GM23338 (cell line): ENCODE data around the gene ZZZ3. TPM values are rescaled to one million over a fixed set of nuclear protein-coding genes. Genes with fewer than 3 reads are reported as not detected.

Source experiments
- ATAC-seq: fragments of 200-7000 bp; cut with Tn5 transposase; 3 replicates; pipeline ENCODE4 v1.9.1; 2020
- DNase-seq: peaks from one replicate; pipeline ENCODE4 v3.0.0-alpha.2; 2015; ENCODE audit warnings: low spot score
- H2AFZ ChIP-seq: fragments of 200-600 bp; sonication (generic); 2 replicates; pipeline ENCODE4 v1.8.0; 2016; ENCODE audit warnings: antibody characterized with exemption, mild to moderate bottlenecking, moderate library complexity
- H3F3A ChIP-seq: fragments of 200-600 bp; sonication (generic); replicated peaks from 2 replicates; pipeline ENCODE4 v1.8.0; 2017; ENCODE audit warnings: antibody characterized with exemption, mixed run types, low read depth
- H3K27ac ChIP-seq: fragments of 200-600 bp; sonication (generic); 2 replicates; pipeline ENCODE4 v1.6.1; 2016; ENCODE audit warnings: low read depth
- H3K27me3 ChIP-seq: fragments of 200-600 bp; sonication (generic); 2 replicates; pipeline ENCODE4 v1.8.0; 2016; ENCODE audit warnings: mild to moderate bottlenecking, mixed run types, moderate library complexity; ENCODE audit not compliant: insufficient read depth
- H3K36me3 ChIP-seq: fragments of 200-600 bp; sonication (generic); 2 replicates; pipeline ENCODE4 v1.8.0; 2016; ENCODE audit warnings: mild to moderate bottlenecking; ENCODE audit not compliant: insufficient read depth
- H3K4me1 ChIP-seq: fragments of 200-600 bp; sonication (generic); 2 replicates; pipeline ENCODE4 v1.8.0; 2016; ENCODE audit warnings: mild to moderate bottlenecking, moderate library complexity; ENCODE audit not compliant: insufficient read depth
- H3K4me2 ChIP-seq: fragments of 200-600 bp; sonication (generic); 2 replicates; pipeline ENCODE4 v1.7.1; 2017; ENCODE audit warnings: mixed run types
- H3K4me3 ChIP-seq: fragments of 200-600 bp; sonication (generic); 2 replicates; pipeline ENCODE4 v1.6.1; 2016; ENCODE audit warnings: mixed run types
- H3K79me2 ChIP-seq: fragments of 200-600 bp; sonication (generic); replicated peaks from 2 replicates; pipeline ENCODE4 v1.8.0; 2017; ENCODE audit warnings: mild to moderate bottlenecking; ENCODE audit not compliant: insufficient read depth
- H3K9me2 ChIP-seq: fragments of 200-600 bp; sonication (generic); 2 replicates; pipeline ENCODE4 v1.8.0; 2017; ENCODE audit not compliant: insufficient read depth
- H4K20me1 ChIP-seq: fragments of 200-600 bp; sonication (generic); replicated peaks from 2 replicates; pipeline ENCODE4 v1.8.0; 2017; ENCODE audit warnings: mild to moderate bottlenecking; ENCODE audit not compliant: insufficient read depth
- H3K27ac Mint-ChIP-seq: 2 replicates; pipeline ENCODE4 v1.8.0; 2020; ENCODE audit warnings: inconsistent platforms, mild to moderate bottlenecking, moderate library complexity, mixed read lengths
- H3K27me3 Mint-ChIP-seq: 3 replicates; pipeline ENCODE4 v1.8.0; 2022; ENCODE audit warnings: low read depth, mild to moderate bottlenecking, moderate library complexity, mixed read lengths, inconsistent platforms; ENCODE audit not compliant: insufficient read depth, poor library complexity
- H3K36me3 Mint-ChIP-seq: 3 replicates; pipeline ENCODE4 v1.8.0; 2021; ENCODE audit warnings: low read depth, mild to moderate bottlenecking, inconsistent platforms, moderate library complexity, mixed read lengths
- H3K4me1 Mint-ChIP-seq: 3 replicates; pipeline ENCODE4 v1.8.0; 2020; ENCODE audit warnings: mild to moderate bottlenecking, inconsistent platforms, mixed read lengths
- H3K4me3 Mint-ChIP-seq: 3 replicates; pipeline ENCODE4 v1.8.0; 2021; ENCODE audit warnings: moderate library complexity, mild to moderate bottlenecking, inconsistent platforms, mixed read lengths
- H3K9me3 Mint-ChIP-seq: 3 replicates; pipeline ENCODE4 v1.8.0; 2020; ENCODE audit warnings: moderate library complexity, mild to moderate bottlenecking, inconsistent platforms, mixed read lengths
- CREB1 ChIP-seq: fragments of 250-450 bp; sonication (Bioruptor Pico); IDR thresholded peaks from 2 replicates; pipeline ENCODE4 v1.5.0; 2020; ENCODE audit warnings: low read depth, mild to moderate bottlenecking, moderate library complexity
- EZH2 ChIP-seq: fragments of 200-600 bp; sonication (generic); IDR thresholded peaks from one replicate; pipeline ENCODE4 v1.8.0; 2017; ENCODE audit warnings: antibody characterized with exemption, mild to moderate bottlenecking, low read depth; ENCODE audit not compliant: unreplicated experiment
- EZH2phosphoT487 ChIP-seq: fragments of 200-600 bp; sonication (generic); IDR thresholded peaks from one replicate; pipeline ENCODE4 v1.8.1; 2018; ENCODE audit warnings: antibody characterized with exemption; ENCODE audit not compliant: unreplicated experiment
- JUNB ChIP-seq: IDR thresholded peaks from one replicate; pipeline ENCODE4 v1.6.1; 2016; ENCODE audit warnings: antibody characterized with exemption; ENCODE audit not compliant: unreplicated experiment
- NANOG ChIP-seq: IDR thresholded peaks from 2 replicates; pipeline ENCODE4 v1.6.1; 2016; ENCODE audit warnings: antibody characterized with exemption, borderline replicate concordance
- POLR2AphosphoS5 ChIP-seq: IDR thresholded peaks from 2 replicates; pipeline ENCODE4 v1.6.1; 2016; ENCODE audit warnings: antibody characterized with exemption, low read depth
- STAT1 ChIP-seq: IDR thresholded peaks from one replicate; pipeline ENCODE4 v1.6.1; 2016; ENCODE audit warnings: antibody characterized with exemption; ENCODE audit not compliant: unreplicated experiment
- ZNF114 ChIP-seq: fragments of 250-450 bp; sonication (Bioruptor Pico); IDR thresholded peaks from 2 replicates; pipeline ENCODE4 v1.5.0; 2020; ENCODE audit warnings: mild to moderate bottlenecking, moderate library complexity
- ZNF331 ChIP-seq: fragments of 250-450 bp; sonication (Bioruptor Pico); IDR thresholded peaks from 2 replicates; pipeline ENCODE4 v1.5.0; 2020; ENCODE audit warnings: low read depth, mild to moderate bottlenecking, moderate library complexity
- polyA plus RNA-seq: library from polyadenylated mRNA; unstranded; fragments of >200 nt; fragmentation: Nextera tagmentation; extraction: Ambion mirVana; gene quantifications from 2 replicates; pipeline ENCODE4 v1.2.1, GENCODE V29; 2016
- total RNA-seq: library from RNA; depleted of rRNA; stranded (reverse); fragments of >200 nt; shearing (Covaris generic); gene quantifications from 2 replicates; pipeline ENCODE4 v1.2.3, GENCODE V29; 2014
- TF ChIP-seq, protein P1 (sequence below): fragments of 250-450 bp; sonication (Bioruptor Pico); IDR thresholded peaks from 2 replicates; pipeline ENCODE4 v1.5.0; 2020; ENCODE audit warnings: mild to moderate bottlenecking, moderate library complexity
- TF ChIP-seq, protein P2 (sequence below): IDR thresholded peaks from 2 replicates; pipeline ENCODE4 v1.6.1; 2016; ENCODE audit warnings: antibody characterized with exemption
- TF ChIP-seq, protein P3 (sequence below), 2 experiments: fragments of 200-600 bp in 1 of 2; sonication (generic) in 1 of 2; conservative IDR thresholded peaks; 2 replicates each; pipeline versions ENCODE4 v1.5.1 to v1.6.1; 2016 to 2017; ENCODE audit warnings: antibody characterized with exemption in 2 of 2, low read depth in 2 of 2, mild to moderate bottlenecking in 2 of 2, moderate library complexity in 1 of 2
- TF ChIP-seq, protein P4 (sequence below): IDR thresholded peaks from one replicate; pipeline ENCODE4 v1.6.1; 2018; ENCODE audit warnings: antibody characterized with exemption; ENCODE audit not compliant: unreplicated experiment

The ZZZ3 gene
- total and polyA plus RNA-seq, 2 experiments from 2014 or later: 33.4 to 107 TPM

DNA sequence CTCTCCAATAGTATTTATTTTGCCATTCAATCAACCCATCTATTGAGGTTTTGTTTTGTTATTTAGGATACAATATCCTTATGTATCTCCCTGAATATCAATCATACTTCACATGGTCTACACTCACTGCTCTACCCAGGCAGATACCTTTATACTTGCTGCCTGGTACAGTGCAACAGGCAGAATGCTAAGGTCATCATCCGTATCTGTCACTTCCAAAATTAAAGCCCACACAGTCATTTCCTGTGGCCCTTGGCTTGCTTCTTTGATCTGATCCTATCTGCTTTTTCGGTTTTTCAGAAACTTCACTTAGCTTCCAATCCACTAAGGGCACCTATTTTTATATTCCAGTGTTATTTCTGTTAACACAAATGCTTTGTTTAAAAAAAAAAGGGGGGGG, 22.3 kb upstream of the ZZZ3 start:
- Histone ChIP-seq H2AFZ (no peak overlapping the region), H3K27ac (no peak overlapping the region), H3F3A (no peaks in the 10 kb centered on the region), H3K4me1 (no peaks in the 10 kb centered on the region), H3K27me3 (no peaks in the 10 kb centered on the region), H3K36me3 (no peaks in the 10 kb centered on the region), H4K20me1 (peaks cover 3% of the 10 kb centered on the region; the same call in 1 of the 2 replicates), H3K4me3 (no peak overlapping the region), H3K79me2 (no peaks in the 10 kb centered on the region), H3K9me2 (0 out of 2 replicates have a peak, but pooled peaks cover under 1% of the 10 kb centered on the region), H3K4me2 (no peak overlapping the region)
- DNase-seq (no peak), ATAC-seq (no peak)
- TF ChIP-seq, protein P1, sequence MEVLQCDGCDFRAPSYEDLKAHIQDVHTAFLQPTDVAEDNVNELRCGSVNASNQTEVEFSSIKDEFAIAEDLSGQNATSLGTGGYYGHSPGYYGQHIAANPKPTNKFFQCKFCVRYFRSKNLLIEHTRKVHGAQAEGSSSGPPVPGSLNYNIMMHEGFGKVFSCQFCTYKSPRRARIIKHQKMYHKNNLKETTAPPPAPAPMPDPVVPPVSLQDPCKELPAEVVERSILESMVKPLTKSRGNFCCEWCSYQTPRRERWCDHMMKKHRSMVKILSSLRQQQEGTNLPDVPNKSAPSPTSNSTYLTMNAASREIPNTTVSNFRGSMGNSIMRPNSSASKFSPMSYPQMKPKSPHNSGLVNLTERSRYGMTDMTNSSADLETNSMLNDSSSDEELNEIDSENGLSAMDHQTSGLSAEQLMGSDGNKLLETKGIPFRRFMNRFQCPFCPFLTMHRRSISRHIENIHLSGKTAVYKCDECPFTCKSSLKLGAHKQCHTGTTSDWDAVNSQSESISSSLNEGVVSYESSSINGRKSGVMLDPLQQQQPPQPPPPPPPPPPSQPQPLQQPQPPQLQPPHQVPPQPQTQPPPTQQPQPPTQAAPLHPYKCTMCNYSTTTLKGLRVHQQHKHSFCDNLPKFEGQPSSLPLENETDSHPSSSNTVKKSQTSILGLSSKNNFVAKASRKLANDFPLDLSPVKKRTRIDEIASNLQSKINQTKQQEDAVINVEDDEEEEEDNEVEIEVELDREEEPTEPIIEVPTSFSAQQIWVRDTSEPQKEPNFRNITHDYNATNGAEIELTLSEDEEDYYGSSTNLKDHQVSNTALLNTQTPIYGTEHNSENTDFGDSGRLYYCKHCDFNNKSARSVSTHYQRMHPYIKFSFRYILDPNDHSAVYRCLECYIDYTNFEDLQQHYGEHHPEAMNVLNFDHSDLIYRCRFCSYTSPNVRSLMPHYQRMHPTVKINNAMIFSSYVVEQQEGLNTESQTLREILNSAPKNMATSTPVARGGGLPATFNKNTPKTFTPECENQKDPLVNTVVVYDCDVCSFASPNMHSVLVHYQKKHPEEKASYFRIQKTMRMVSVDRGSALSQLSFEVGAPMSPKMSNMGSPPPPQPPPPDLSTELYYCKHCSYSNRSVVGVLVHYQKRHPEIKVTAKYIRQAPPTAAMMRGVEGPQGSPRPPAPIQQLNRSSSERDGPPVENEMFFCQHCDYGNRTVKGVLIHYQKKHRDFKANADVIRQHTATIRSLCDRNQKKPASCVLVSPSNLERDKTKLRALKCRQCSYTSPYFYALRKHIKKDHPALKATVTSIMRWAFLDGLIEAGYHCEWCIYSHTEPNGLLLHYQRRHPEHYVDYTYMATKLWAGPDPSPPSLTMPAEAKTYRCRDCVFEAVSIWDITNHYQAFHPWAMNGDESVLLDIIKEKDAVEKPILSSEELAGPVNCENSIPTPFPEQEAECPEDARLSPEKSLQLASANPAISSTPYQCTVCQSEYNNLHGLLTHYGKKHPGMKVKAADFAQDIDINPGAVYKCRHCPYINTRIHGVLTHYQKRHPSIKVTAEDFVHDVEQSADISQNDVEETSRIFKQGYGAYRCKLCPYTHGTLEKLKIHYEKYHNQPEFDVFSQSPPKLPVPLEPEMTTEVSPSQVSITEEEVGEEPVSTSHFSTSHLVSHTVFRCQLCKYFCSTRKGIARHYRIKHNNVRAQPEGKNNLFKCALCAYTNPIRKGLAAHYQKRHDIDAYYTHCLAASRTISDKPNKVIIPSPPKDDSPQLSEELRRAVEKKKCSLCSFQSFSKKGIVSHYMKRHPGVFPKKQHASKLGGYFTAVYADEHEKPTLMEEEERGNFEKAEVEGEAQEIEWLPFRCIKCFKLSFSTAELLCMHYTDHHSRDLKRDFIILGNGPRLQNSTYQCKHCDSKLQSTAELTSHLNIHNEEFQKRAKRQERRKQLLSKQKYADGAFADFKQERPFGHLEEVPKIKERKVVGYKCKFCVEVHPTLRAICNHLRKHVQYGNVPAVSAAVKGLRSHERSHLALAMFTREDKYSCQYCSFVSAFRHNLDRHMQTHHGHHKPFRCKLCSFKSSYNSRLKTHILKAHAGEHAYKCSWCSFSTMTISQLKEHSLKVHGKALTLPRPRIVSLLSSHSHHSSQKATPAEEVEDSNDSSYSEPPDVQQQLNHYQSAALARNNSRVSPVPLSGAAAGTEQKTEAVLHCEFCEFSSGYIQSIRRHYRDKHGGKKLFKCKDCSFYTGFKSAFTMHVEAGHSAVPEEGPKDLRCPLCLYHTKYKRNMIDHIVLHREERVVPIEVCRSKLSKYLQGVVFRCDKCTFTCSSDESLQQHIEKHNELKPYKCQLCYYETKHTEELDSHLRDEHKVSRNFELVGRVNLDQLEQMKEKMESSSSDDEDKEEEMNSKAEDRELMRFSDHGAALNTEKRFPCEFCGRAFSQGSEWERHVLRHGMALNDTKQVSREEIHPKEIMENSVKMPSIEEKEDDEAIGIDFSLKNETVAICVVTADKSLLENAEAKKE (CRISPR knock-in tag): no peak
- TF ChIP-seq ZNF114 (CRISPR knock-in tag): no peak
- no peak for TF ChIP-seq CREB1 (CRISPR knock-in tag)
- TF ChIP-seq ZNF331: no peak
- TF ChIP-seq NANOG: no peak
- TF ChIP-seq, protein P2, sequence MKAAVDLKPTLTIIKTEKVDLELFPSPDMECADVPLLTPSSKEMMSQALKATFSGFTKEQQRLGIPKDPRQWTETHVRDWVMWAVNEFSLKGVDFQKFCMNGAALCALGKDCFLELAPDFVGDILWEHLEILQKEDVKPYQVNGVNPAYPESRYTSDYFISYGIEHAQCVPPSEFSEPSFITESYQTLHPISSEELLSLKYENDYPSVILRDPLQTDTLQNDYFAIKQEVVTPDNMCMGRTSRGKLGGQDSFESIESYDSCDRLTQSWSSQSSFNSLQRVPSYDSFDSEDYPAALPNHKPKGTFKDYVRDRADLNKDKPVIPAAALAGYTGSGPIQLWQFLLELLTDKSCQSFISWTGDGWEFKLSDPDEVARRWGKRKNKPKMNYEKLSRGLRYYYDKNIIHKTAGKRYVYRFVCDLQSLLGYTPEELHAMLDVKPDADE: no peak
- TF ChIP-seq, protein P3, sequence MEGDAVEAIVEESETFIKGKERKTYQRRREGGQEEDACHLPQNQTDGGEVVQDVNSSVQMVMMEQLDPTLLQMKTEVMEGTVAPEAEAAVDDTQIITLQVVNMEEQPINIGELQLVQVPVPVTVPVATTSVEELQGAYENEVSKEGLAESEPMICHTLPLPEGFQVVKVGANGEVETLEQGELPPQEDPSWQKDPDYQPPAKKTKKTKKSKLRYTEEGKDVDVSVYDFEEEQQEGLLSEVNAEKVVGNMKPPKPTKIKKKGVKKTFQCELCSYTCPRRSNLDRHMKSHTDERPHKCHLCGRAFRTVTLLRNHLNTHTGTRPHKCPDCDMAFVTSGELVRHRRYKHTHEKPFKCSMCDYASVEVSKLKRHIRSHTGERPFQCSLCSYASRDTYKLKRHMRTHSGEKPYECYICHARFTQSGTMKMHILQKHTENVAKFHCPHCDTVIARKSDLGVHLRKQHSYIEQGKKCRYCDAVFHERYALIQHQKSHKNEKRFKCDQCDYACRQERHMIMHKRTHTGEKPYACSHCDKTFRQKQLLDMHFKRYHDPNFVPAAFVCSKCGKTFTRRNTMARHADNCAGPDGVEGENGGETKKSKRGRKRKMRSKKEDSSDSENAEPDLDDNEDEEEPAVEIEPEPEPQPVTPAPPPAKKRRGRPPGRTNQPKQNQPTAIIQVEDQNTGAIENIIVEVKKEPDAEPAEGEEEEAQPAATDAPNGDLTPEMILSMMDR (conservative IDR thresholded peaks at IDR 0.05; ENCODE audit: low read depth in 2 of 2): no peak
- TF ChIP-seq, protein P4, sequence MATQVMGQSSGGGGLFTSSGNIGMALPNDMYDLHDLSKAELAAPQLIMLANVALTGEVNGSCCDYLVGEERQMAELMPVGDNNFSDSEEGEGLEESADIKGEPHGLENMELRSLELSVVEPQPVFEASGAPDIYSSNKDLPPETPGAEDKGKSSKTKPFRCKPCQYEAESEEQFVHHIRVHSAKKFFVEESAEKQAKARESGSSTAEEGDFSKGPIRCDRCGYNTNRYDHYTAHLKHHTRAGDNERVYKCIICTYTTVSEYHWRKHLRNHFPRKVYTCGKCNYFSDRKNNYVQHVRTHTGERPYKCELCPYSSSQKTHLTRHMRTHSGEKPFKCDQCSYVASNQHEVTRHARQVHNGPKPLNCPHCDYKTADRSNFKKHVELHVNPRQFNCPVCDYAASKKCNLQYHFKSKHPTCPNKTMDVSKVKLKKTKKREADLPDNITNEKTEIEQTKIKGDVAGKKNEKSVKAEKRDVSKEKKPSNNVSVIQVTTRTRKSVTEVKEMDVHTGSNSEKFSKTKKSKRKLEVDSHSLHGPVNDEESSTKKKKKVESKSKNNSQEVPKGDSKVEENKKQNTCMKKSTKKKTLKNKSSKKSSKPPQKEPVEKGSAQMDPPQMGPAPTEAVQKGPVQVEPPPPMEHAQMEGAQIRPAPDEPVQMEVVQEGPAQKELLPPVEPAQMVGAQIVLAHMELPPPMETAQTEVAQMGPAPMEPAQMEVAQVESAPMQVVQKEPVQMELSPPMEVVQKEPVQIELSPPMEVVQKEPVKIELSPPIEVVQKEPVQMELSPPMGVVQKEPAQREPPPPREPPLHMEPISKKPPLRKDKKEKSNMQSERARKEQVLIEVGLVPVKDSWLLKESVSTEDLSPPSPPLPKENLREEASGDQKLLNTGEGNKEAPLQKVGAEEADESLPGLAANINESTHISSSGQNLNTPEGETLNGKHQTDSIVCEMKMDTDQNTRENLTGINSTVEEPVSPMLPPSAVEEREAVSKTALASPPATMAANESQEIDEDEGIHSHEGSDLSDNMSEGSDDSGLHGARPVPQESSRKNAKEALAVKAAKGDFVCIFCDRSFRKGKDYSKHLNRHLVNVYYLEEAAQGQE: no peak
- TF ChIP-seq POLR2AphosphoS5: no peak
- TF ChIP-seq EZH2: no peak
- TF ChIP-seq EZH2phosphoT487: no peak
- TF ChIP-seq JUNB: no peak
- TF ChIP-seq STAT1: no peak
- Mint-ChIP-seq H3K4me1 (no peaks in the 10 kb centered on the region), H3K4me3 (no peak overlapping the region), H3K27ac (no peak overlapping the region), H3K9me3 (no peaks in the 10 kb centered on the region), H3K36me3 (peaks cover 12% of the 10 kb centered on the region; the same call in 2 of the 3 replicates), H3K27me3 (no peaks in the 10 kb centered on the region)
